Mucosa of stomach (tissue), 1 donor: Measurements from ENCODE around the gene TNFSF10.
"Not testable (repeated sequence)": the region's sequence is repeated elsewhere in the genome, so short reads cannot be mapped to it uniquely, and the experiment has no call there.

Experiments used
- H3K27me3 ChIP-seq: one replicate; pipeline ENCODE4 v1.7.0; 2013; ENCODE audit warnings: mild to moderate bottlenecking, low read length; ENCODE audit not compliant: control insufficient read depth, insufficient read depth
- H3K36me3 ChIP-seq: one replicate; pipeline ENCODE4 v1.7.0; 2013; ENCODE audit warnings: low read length; ENCODE audit not compliant: control insufficient read depth, insufficient read depth
- H3K4me1 ChIP-seq: one replicate; pipeline ENCODE4 v1.7.0; 2013; ENCODE audit warnings: mild to moderate bottlenecking, low read length; ENCODE audit not compliant: control insufficient read depth, insufficient read depth
- H3K4me3 ChIP-seq: one replicate; pipeline ENCODE4 v1.7.0; 2013; ENCODE audit warnings: low read length
- H3K9ac ChIP-seq: one replicate; pipeline ENCODE4 v1.7.0; 2013; ENCODE audit warnings: mild to moderate bottlenecking, low read length, moderate library complexity
- H3K9me3 ChIP-seq: one replicate; pipeline ENCODE4 v1.7.0; 2013; ENCODE audit warnings: mild to moderate bottlenecking, low read length, moderate library complexity; ENCODE audit not compliant: control insufficient read depth
- donor health status: Pancreatic carcinoma.

The TNFSF10 gene

DNA sequence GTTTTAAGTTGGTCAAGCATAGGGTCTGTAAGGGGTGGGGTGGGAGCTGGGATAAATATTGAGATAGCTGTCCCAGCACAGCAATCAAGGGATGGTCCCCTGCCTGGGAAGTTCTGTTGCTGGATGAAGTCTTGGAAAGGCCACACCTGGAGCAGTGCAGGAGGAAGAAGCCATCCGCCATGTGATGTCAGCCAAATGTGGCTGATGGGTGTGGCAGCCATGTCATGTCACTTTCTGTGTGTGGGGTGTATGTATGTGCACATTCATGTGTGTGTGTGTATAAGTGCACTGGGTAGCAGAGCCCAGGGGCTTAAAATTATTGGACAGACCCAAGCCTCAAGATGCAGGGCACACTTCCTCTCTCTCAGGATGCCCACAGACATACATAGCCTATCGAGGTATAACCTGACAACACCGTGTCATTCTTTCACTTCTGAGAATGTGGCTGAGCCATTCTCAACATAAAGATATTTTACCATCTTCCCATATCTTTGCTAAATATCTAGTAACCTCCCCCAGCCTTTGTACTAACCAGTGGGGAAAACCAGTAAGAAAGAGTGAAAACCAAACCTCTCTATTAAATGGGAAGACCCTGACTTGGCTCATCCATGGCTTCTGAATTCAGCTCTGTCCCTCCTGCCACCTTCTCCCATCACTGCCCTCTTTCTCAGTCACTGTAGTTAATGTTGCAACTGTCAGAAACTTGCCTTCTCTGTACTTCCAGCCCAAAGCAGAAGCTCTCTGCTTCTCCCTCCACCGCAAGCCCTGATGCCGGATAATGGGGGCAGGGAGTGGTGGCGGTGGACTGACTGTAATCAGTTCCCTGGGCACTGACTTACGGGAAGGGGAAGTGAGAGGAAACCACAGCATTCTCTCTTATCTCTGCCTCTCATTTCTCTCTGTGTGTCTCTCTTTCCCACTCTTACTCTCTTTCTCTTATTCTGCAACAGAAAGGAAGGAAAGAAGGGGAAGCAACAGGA, 11.2 kb downstream of the TNFSF10 start:
- no peak overlapping the region for H3K4me3 ChIP-seq
- no peaks in the 10 kb centered on the region for H3K9me3 ChIP-seq
- H3K4me1 ChIP-seq = peaks cover 45% of the 10 kb centered on the region
- no peak overlapping the region for H3K9ac ChIP-seq
- H3K27me3 ChIP-seq = no peaks in the 10 kb centered on the region
- peaks cover 7% of the 10 kb centered on the region for H3K36me3 ChIP-seq

DNA sequence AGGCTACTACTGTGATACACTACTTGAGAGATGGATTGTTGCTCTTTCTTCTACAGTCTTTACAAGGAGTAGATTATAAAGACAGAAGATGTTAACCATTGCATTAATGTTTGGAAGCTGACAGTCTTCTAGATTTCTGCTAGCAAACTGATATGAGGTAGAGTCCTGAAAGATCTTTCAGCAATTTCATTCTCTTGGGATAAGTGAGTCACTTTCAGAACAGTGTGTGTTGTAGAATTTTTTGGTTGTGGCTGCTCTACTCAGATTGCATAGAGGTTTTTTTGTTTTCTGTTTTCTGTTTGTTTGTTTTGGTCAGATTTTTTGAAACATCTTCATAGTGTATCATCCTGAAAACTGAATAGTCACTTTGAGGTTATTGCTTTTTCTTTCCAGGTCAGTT, 17.1 kb downstream of the TNFSF10 start:
- Histone ChIP-seq H3K9me3 (no peaks in the 10 kb centered on the region), H3K36me3 (no peaks in the 10 kb centered on the region), H3K27me3 (no peaks in the 10 kb centered on the region), H3K4me1 (no peaks in the 10 kb centered on the region), H3K9ac (no peak overlapping the region), H3K4me3 (no peak overlapping the region)

DNA sequence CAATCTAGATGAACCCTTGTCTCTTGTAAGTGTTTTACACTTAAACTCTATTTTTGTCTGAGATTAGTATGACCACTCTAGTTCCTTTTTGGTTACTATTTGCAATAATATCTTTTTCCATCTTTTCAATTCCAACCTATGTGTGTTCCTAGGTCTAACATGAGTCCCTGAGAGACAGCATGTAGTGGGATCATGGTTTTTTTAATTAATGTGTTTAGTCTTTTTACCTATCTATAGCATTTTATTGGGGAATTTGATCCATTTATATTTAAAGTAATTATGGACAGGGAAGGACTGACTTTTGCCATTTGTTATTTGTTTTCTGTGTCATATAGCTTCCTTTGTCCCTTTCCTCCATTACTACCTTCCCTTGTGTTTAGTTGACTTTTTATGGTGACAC, 21.7 kb downstream of the TNFSF10 start:
- H3K4me3 ChIP-seq = no peak overlapping the region
- no peaks in the 10 kb centered on the region for H3K4me1 ChIP-seq
- H3K9me3 ChIP-seq = no peaks in the 10 kb centered on the region

DNA sequence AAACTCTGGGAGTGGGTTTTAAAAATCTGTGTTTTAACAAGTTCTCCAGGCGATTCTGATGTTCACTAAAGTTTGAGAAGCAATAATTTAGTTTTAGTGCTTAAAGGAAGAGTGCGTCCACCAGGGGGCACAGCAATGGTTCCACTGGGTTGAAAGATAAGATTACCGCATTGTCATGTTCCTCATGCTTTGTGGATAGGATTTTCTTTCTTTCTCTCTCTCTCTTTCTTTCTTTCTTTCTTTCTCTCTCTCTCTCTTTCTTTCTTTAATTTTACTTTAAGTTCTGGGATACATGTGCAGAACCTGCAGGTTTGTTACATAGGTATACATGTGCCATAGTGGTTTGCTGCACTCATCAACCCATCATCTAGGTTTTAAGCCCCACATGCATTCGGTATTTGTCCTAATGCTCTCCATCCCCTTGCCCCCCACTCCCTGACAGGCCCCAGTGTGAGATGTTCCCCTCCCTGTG, 33.0 kb downstream of the TNFSF10 start:
- not testable (repeated sequence) for H3K4me1 ChIP-seq, H3K36me3 ChIP-seq, H3K9ac ChIP-seq, H3K27me3 ChIP-seq, H3K4me3 ChIP-seq, H3K9me3 ChIP-seq

More for the DNA sequence above, 21.7 kb downstream of the TNFSF10 start:
- no peaks in the 10 kb centered on the region for H3K27me3 ChIP-seq
- H3K9ac ChIP-seq = no peak overlapping the region
- no peaks in the 10 kb centered on the region for H3K36me3 ChIP-seq

DNA sequence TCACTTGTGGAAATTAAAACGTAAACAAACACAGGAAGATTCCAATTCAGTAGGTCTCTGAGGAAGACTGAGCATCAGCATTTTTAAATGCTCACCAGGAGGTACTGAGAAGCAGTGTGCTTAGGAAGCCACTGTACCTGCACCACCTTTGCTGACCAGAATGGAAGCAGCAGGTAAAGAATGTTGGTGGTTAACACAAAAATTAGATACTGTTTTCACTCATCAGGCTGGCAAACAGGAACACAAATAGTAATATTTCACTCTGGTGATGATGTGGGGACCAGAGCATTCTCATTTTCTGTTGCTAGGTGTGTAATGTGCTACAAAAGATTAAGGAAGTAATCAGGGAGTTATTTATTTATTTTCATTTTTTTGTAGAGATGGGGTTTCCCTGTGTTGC, 45.1 kb downstream of the TNFSF10 start:
- no peak overlapping the region for H3K4me3 ChIP-seq

DNA sequence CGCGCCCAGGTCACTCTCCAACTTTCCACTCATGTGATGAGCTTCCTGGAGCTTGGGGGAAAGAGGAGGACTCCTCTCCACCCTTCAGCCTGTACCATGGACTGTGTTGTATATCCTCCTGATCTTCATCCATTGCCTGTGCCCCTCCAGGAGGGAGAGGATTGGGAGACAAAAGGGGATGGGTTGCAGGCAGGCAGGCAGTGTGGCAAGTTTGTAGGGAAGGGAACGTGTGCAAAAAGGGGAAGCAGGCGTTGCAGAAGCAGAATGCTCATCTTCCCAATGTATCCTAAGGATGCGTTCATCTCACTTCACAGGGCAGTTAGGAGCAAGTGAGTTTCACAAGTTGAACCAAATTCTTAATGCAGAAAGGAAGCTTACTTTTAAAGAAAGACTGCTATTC, 46.9 kb downstream of the TNFSF10 start:
- H3K4me1 ChIP-seq = peaks cover 4% of the 10 kb centered on the region
- no peak overlapping the region for H3K9ac ChIP-seq
- no peaks in the 10 kb centered on the region for H3K9me3 ChIP-seq
- H3K27me3 ChIP-seq = no peaks in the 10 kb centered on the region
- no peak overlapping the region for H3K4me3 ChIP-seq
- no peaks in the 10 kb centered on the region for H3K36me3 ChIP-seq

More for the DNA sequence above, 45.1 kb downstream of the TNFSF10 start:
- no peak overlapping the region for H3K9ac ChIP-seq
- no peaks in the 10 kb centered on the region for H3K9me3 ChIP-seq
- no peaks in the 10 kb centered on the region for H3K27me3 ChIP-seq
- no peaks in the 10 kb centered on the region for H3K36me3 ChIP-seq
- peaks cover 4% of the 10 kb centered on the region for H3K4me1 ChIP-seq

DNA sequence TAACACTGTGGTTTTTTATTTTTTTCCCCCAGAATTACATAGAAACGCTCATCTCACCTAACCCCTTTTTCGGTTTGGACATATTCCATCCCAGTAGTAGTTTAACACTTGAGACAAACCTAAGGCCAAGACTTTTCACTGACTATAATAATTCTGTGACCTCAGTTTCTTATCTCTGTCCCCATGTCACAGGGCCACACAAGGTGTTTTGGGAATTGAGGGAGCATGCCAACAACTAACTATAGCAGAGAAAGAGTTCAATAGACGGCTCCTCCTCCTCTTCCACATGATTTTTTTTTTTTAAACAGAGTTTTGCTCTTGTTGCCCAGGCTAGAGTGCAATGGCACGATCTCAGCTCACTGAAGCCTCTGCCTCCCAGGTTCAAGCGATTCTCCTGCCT, 47.5 kb downstream of the TNFSF10 start:
- Histone ChIP-seq H3K27me3 (no peaks in the 10 kb centered on the region), H3K4me3 (no peak overlapping the region), H3K9ac (no peak overlapping the region), H3K36me3 (no peaks in the 10 kb centered on the region), H3K4me1 (peaks cover 4% of the 10 kb centered on the region), H3K9me3 (no peaks in the 10 kb centered on the region)

DNA sequence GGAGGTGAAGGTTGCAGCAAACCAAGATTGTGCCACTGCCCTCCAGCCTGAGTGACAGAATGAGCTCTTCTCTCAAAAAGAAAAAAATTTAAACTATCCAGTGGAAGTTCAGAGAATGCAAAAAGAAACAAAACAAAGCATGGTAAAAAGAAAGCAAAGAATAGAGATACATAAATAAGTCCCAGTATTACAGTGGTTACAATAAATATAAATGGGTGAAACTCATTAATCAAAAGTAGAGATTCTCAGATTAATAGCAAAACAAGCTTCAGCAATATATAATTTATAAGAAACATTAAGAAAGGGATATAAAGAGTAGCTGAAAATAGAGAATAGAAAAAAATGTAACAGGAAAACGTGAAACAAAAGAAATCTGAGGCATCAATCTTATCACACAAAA, 51.3 kb downstream of the TNFSF10 start:
- no peak overlapping the region for H3K4me3 ChIP-seq

DNA sequence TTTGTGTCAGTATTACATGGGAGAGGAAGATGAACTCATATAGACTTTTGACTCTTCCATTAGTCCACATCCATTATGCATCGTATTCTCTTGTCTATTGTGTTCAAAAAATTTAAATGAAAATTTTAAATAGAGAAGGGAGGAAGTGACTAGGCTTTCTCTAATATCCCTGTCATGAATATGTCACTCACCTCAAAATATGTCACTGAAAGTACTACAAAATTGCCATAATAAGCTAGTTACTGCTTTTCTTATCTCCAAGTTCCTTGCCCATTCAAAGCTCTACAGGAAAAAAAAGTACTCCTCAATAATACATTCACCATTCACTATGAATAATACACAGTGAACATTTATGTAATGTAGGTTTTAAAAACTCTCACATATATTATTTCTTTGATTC, 52.6 kb downstream of the TNFSF10 start:
- Histone ChIP-seq H3K4me3 (no peak overlapping the region), H3K4me1 (peaks cover 5% of the 10 kb centered on the region), H3K27me3 (no peaks in the 10 kb centered on the region), H3K9me3 (no peaks in the 10 kb centered on the region), H3K36me3 (no peaks in the 10 kb centered on the region), H3K9ac (no peak overlapping the region)

More for the DNA sequence above, 51.3 kb downstream of the TNFSF10 start:
- Histone ChIP-seq H3K9me3 (no peaks in the 10 kb centered on the region), H3K9ac (no peak overlapping the region), H3K36me3 (no peaks in the 10 kb centered on the region), H3K27me3 (no peaks in the 10 kb centered on the region), H3K4me1 (peaks cover 6% of the 10 kb centered on the region)

DNA sequence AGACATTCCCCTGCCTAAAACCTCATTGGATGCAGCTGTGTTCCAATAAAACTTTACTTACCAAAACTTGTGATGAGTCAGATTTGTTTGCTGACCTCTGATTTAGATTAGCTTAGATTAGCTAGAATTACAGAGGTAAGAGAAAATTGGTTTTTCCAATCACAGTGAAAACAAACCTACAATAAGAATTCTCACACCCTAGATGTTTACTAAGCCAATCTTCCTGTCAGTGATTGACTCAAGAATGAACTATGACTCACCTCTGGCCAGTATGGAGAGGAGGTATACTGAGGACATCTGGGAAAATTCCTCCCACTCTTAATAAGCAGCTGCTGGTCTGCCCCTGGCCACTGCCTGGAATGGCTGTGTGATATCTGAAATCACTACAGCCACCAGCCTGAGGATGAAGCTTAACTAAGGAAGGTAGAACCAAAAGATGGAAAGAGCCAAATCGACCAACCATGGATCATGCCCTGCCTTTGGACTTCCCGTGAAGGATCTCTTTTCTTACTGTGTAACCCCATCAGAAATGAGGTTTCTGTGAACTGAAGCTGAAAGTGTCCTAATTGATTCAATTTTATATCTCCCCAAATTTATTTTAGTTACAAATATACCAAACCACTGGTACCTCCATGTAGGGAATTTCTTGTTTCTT, 55.9 kb downstream of the TNFSF10 start:
- no peak overlapping the region for H3K4me3 ChIP-seq
- no peaks in the 10 kb centered on the region for H3K36me3 ChIP-seq
- no peak overlapping the region for H3K9ac ChIP-seq
- no peaks in the 10 kb centered on the region for H3K27me3 ChIP-seq
- no peaks in the 10 kb centered on the region for H3K9me3 ChIP-seq
- H3K4me1 ChIP-seq = peaks cover 5% of the 10 kb centered on the region

DNA sequence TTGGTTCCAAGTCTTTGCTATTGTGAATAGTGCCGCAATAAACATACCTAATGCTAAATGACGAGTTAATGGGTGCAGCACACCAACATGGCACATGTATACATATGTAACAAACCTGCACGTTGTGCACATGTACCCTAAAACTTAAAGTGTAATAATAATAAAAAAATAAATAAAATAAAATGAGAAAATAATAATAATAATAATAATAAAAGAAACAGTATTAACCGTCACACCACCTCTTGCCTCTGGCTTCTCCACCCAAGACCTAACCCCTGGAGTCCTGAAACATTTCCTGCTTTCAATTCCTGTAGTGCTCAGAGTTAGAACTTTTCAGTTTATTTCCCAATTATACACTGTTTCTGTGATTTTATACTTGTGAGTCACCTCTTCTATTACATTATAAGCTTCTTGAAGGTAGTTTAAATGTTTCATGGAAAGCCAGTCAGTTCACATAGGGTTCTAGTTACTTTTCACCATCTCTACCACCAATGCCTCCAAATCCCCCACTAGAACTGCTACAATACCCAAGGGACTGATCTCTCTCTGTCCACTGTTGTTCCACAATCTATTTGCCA, 56.6 kb downstream of the TNFSF10 start:
- H3K36me3 ChIP-seq = no peaks in the 10 kb centered on the region
- H3K9me3 ChIP-seq = no peaks in the 10 kb centered on the region
- H3K4me3 ChIP-seq = no peak overlapping the region
- H3K9ac ChIP-seq = no peak overlapping the region
- H3K27me3 ChIP-seq = no peaks in the 10 kb centered on the region
- peaks cover 5% of the 10 kb centered on the region for H3K4me1 ChIP-seq

DNA sequence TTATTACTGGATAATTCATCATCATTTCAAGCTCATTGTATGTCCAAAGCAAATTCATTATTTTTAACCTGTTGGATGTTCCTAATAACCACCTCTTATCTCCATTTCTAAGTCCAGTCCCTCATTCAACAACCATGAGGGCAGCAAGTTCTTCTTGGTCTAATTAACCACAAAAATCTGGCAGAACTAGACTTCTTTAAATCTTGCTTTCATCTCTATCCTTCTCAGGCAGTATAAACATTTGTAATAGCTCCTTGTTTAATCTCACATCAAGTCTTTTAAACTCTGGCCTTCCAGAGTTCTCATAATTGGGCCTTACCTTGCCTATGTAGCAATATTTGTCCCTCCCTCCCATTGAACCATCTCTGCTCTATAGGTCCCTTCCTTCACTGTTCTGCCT, 57.9 kb downstream of the TNFSF10 start:
- Histone ChIP-seq H3K36me3 (no peaks in the 10 kb centered on the region), H3K9ac (no peak overlapping the region), H3K4me1 (peaks cover 5% of the 10 kb centered on the region), H3K27me3 (no peaks in the 10 kb centered on the region), H3K4me3 (no peak overlapping the region), H3K9me3 (no peaks in the 10 kb centered on the region)
